Activated T-cell treated with anti-CD3 and anti-CD28 coated beads, Interleukin-2, amount 50 U/mL, for 4 hours (primary cell): Measurements from ENCODE around the gene RBX1. TPM values are rescaled to one million over a fixed set of nuclear protein-coding genes. Genes with fewer than 3 reads are reported as not detected.

Experiments
- ATAC-seq, 2 donors: fragments of 200-7000 bp; cut with Tn5 transposase; one replicate each; pipeline ENCODE4 v1.10.0; 2021
- DNase-seq: peaks from one replicate; pipeline ENCODE4 v3.0.0-alpha.2; 2020
- H3K27me3 Mint-ChIP-seq: one replicate; pipeline ENCODE4 v1.8.0; 2021; ENCODE audit warnings: low read depth, mixed read lengths
- H3K36me3 Mint-ChIP-seq: one replicate; pipeline ENCODE4 v1.8.0; 2022; ENCODE audit warnings: mixed read lengths; ENCODE audit not compliant: insufficient read depth
- H3K4me1 Mint-ChIP-seq: one replicate; pipeline ENCODE4 v1.8.0; 2021; ENCODE audit warnings: low read depth, mixed read lengths
- H3K4me3 Mint-ChIP-seq: one replicate; pipeline ENCODE4 v1.8.0; 2021; ENCODE audit warnings: mild to moderate bottlenecking, moderate library complexity, mixed read lengths
- H3K9me3 Mint-ChIP-seq: one replicate; pipeline ENCODE4 v1.8.0; 2021; ENCODE audit warnings: mixed read lengths
- total RNA-seq, 3 donors: library from RNA; stranded (reverse); gene quantifications; one replicate each; pipeline ENCODE4 v1.2.1, GENCODE V29; 2021

The RBX1 gene
- total RNA-seq, 3 donors from 2014 or later = 82.6 to 86.0 (median 85.7) TPM

- DNase-seq (no peak), ATAC-seq (no peak)
- Mint-ChIP-seq H3K4me1 (peaks cover 37% of the 10 kb centered on the region), H3K36me3 (peaks cover 14% of the 10 kb centered on the region), H3K9me3 (no peaks in the 10 kb centered on the region), H3K27me3 (no peaks in the 10 kb centered on the region), H3K4me3 (no peak overlapping the region)
Measured at GRCh38 chr22:40955571-40955970, 4.4 kb downstream of the RBX1 start.

- H3K9me3 Mint-ChIP-seq = no peaks in the 10 kb centered on the region
- no peak for DNase-seq
- peaks cover 32% of the 10 kb centered on the region for H3K4me1 Mint-ChIP-seq
- H3K36me3 Mint-ChIP-seq = peaks cover 14% of the 10 kb centered on the region
- ATAC-seq = no peak
- H3K27me3 Mint-ChIP-seq = no peaks in the 10 kb centered on the region
- H3K4me3 Mint-ChIP-seq = no peak overlapping the region
Measured at GRCh38 chr22:40957601-40958000, 6.4 kb downstream of the RBX1 start.

- DNase-seq = no peak
- H3K36me3 Mint-ChIP-seq = peaks cover 14% of the 10 kb centered on the region
- no peaks in the 10 kb centered on the region for H3K27me3 Mint-ChIP-seq
- H3K9me3 Mint-ChIP-seq = no peaks in the 10 kb centered on the region
- H3K4me3 Mint-ChIP-seq = no peak overlapping the region
- ATAC-seq = no peak
- peaks cover 25% of the 10 kb centered on the region for H3K4me1 Mint-ChIP-seq
Measured at GRCh38 chr22:40958299-40958698, 7.1 kb downstream of the RBX1 start.

- H3K9me3 Mint-ChIP-seq = no peaks in the 10 kb centered on the region
- ATAC-seq (no peak), DNase-seq (no peak)
- H3K36me3 Mint-ChIP-seq = peaks cover 9% of the 10 kb centered on the region
- H3K4me3 Mint-ChIP-seq = no peak overlapping the region
- H3K27me3 Mint-ChIP-seq = no peaks in the 10 kb centered on the region
- H3K4me1 Mint-ChIP-seq = peaks cover 14% of the 10 kb centered on the region
Measured at GRCh38 chr22:40960145-40960544, 9.0 kb downstream of the RBX1 start.

GRCh38 chr22:40965936-40966725, 15.0 kb downstream of the RBX1 start:
- DNase-seq = no peak
- H3K27me3 Mint-ChIP-seq = no peaks in the 10 kb centered on the region
- H3K4me1 Mint-ChIP-seq = peaks cover 7% of the 10 kb centered on the region
- ATAC-seq = no peak
- H3K36me3 Mint-ChIP-seq = peaks cover 18% of the 10 kb centered on the region
- H3K4me3 Mint-ChIP-seq = no peak overlapping the region
- no peaks in the 10 kb centered on the region for H3K9me3 Mint-ChIP-seq

GRCh38 chr22:40966726-40967085, 15.5 kb downstream of the RBX1 start:
- H3K4me1 Mint-ChIP-seq = peaks cover 7% of the 10 kb centered on the region
- H3K4me3 Mint-ChIP-seq = no peak overlapping the region
- H3K36me3 Mint-ChIP-seq = peaks cover 18% of the 10 kb centered on the region
- DNase-seq (no peak), ATAC-seq (no peak)
- H3K9me3 Mint-ChIP-seq = no peaks in the 10 kb centered on the region
- H3K27me3 Mint-ChIP-seq = no peaks in the 10 kb centered on the region

- H3K36me3 Mint-ChIP-seq = peaks cover 18% of the 10 kb centered on the region
- DNase-seq (no peak), ATAC-seq (no peak)
- no peaks in the 10 kb centered on the region for H3K9me3 Mint-ChIP-seq
- no peaks in the 10 kb centered on the region for H3K27me3 Mint-ChIP-seq
- H3K4me3 Mint-ChIP-seq = no peak overlapping the region
- H3K4me1 Mint-ChIP-seq = peaks cover 7% of the 10 kb centered on the region
Measured at GRCh38 chr22:40967111-40967760, 16.1 kb downstream of the RBX1 start.

- no peaks in the 10 kb centered on the region for H3K9me3 Mint-ChIP-seq
- no peak for ATAC-seq
- H3K4me1 Mint-ChIP-seq = peaks cover 3% of the 10 kb centered on the region
- H3K27me3 Mint-ChIP-seq = no peaks in the 10 kb centered on the region
- no peak overlapping the region for H3K4me3 Mint-ChIP-seq
- DNase-seq = no peak
- peaks cover 13% of the 10 kb centered on the region for H3K36me3 Mint-ChIP-seq
Measured at GRCh38 chr22:40972587-40972986, 21.4 kb downstream of the RBX1 start.

- H3K27me3 Mint-ChIP-seq = no peaks in the 10 kb centered on the region
- no peak for DNase-seq
- ATAC-seq = no peak
- H3K4me3 Mint-ChIP-seq = no peak overlapping the region
- H3K36me3 Mint-ChIP-seq = peaks cover 13% of the 10 kb centered on the region
- no peaks in the 10 kb centered on the region for H3K9me3 Mint-ChIP-seq
- peaks cover 3% of the 10 kb centered on the region for H3K4me1 Mint-ChIP-seq
Measured at GRCh38 chr22:40973144-40973543, 22.0 kb downstream of the RBX1 start.

GRCh38 chr22:40975366-40975765, 24.2 kb downstream of the RBX1 start:
- DNase-seq (no peak), ATAC-seq (no peak)
- Mint-ChIP-seq H3K4me3 (no peak overlapping the region), H3K4me1 (peaks cover 2% of the 10 kb centered on the region), H3K27me3 (no peaks in the 10 kb centered on the region), H3K36me3 (peaks cover 11% of the 10 kb centered on the region), H3K9me3 (no peaks in the 10 kb centered on the region)

- no peak for ATAC-seq
- no peaks in the 10 kb centered on the region for H3K4me1 Mint-ChIP-seq
- H3K36me3 Mint-ChIP-seq = peaks cover 9% of the 10 kb centered on the region
- no peak overlapping the region for H3K4me3 Mint-ChIP-seq
- H3K27me3 Mint-ChIP-seq = no peaks in the 10 kb centered on the region
- no peak for DNase-seq
- H3K9me3 Mint-ChIP-seq = no peaks in the 10 kb centered on the region
Measured at GRCh38 chr22:40976866-40977700, 25.9 kb downstream of the RBX1 start.

GRCh38 chr22:40979198-40979597, 28.0 kb downstream of the RBX1 start:
- no peaks in the 10 kb centered on the region for H3K27me3 Mint-ChIP-seq
- ATAC-seq (no peak), DNase-seq (no peak)
- H3K36me3 Mint-ChIP-seq = no peaks in the 10 kb centered on the region
- no peaks in the 10 kb centered on the region for H3K9me3 Mint-ChIP-seq
- H3K4me3 Mint-ChIP-seq = no peak overlapping the region
- no peaks in the 10 kb centered on the region for H3K4me1 Mint-ChIP-seq

GRCh38 chr22:40979871-40980270, 28.7 kb downstream of the RBX1 start:
- DNase-seq (no peak), ATAC-seq (no peak)
- Mint-ChIP-seq H3K27me3 (no peaks in the 10 kb centered on the region), H3K9me3 (no peaks in the 10 kb centered on the region), H3K36me3 (no peaks in the 10 kb centered on the region), H3K4me1 (no peaks in the 10 kb centered on the region), H3K4me3 (no peak overlapping the region)

GRCh38 chr22:40982482-40983385, 31.6 kb downstream of the RBX1 start:
- no peak for DNase-seq
- ATAC-seq = no peak
- Mint-ChIP-seq H3K27me3 (no peaks in the 10 kb centered on the region), H3K36me3 (no peaks in the 10 kb centered on the region), H3K9me3 (no peaks in the 10 kb centered on the region), H3K4me3 (no peak overlapping the region), H3K4me1 (no peaks in the 10 kb centered on the region)
